ENCODE results near the gene TPCN2. TPM values are rescaled to one million over a fixed set of nuclear protein-coding genes. Genes with fewer than 3 reads are reported as not detected.

The TPCN2 gene
- polyA plus RNA-seq, 3 donors from 2014 or later: 4.8 to 7.0 (median 5.0) TPM

DNA sequence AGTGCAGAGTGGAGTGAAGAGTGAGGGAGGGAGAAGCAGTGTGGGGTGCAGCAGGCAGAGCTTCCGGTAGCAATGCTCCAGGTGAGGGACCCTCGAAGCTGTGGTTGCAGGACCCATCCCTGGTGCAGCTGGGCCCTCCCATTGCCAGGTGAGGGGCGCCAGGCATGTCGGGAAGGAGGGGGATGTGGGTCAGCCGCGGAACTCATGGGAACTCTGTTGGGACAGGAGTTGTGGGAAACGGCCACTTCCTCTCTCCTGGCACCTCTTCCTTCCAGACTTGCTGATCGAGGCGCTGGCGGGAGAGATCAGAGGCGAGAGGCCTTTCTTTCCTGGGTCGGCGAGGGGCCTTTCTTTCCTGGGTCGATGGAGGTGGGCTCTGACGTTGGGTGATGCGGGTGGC, 48.5 kb downstream of the TPCN2 start:
- H3K27me3 Mint-ChIP-seq (ENCODE audit: low read depth in 3 of 3): peaks cover 1 to 4% (median 3%) of the 10 kb centered on the region in 3 donors
- H3K27ac Mint-ChIP-seq: no peak overlapping the region
- no peak for DNase-seq
- no peaks in the 10 kb centered on the region for H3K9me3 Mint-ChIP-seq
- peaks cover 0 to 5% (median 4%) of the 10 kb centered on the region in 3 donors for H3K36me3 Mint-ChIP-seq
- H3K4me3 Mint-ChIP-seq: no peak overlapping the region
- no peaks in the 10 kb centered on the region for H3K4me1 Mint-ChIP-seq

DNA sequence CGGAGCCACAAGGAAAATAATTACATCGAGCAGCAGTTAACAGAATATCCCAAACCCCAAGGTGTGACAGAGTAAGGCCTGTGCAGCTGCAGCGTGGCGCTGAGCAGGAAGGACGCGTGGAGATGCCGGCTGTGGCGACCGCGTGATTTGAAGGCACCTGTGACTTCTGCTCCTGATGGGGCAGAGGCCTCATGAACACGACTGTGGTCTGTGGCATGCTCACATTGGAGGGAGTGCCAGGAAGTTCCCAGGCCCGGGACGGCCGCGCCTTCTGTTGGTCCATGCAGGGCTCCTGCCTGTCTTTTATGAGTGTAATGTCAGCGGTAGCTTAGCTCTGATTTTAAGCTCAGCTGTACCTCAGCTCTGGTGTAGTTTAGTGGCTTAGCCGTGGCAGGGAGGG, 50.4 kb downstream of the TPCN2 start:
- Mint-ChIP-seq H3K9me3 (no peaks in the 10 kb centered on the region), H3K27ac (no peak overlapping the region), H3K27me3 (ENCODE audit: low read depth in 3 of 3) (peaks cover 1 to 8% (median 5%) of the 10 kb centered on the region in 3 donors), H3K4me1 (no peaks in the 10 kb centered on the region), H3K36me3 (no peaks in the 10 kb centered on the region), H3K4me3 (no peak overlapping the region)
- no peak for DNase-seq

- peaks cover 0 to 8% (median 7%) of the 10 kb centered on the region in 3 donors for H3K27me3 Mint-ChIP-seq (ENCODE audit: low read depth in 3 of 3)
- no peak for DNase-seq
- no peaks in the 10 kb centered on the region for H3K36me3 Mint-ChIP-seq
- no peaks in the 10 kb centered on the region for H3K9me3 Mint-ChIP-seq
- no peak overlapping the region for H3K27ac Mint-ChIP-seq
- no peaks in the 10 kb centered on the region for H3K4me1 Mint-ChIP-seq
- no peak overlapping the region for H3K4me3 Mint-ChIP-seq
Measured at GRCh38 chr11:69100454-69101114, 51.9 kb downstream of the TPCN2 start.

DNA sequence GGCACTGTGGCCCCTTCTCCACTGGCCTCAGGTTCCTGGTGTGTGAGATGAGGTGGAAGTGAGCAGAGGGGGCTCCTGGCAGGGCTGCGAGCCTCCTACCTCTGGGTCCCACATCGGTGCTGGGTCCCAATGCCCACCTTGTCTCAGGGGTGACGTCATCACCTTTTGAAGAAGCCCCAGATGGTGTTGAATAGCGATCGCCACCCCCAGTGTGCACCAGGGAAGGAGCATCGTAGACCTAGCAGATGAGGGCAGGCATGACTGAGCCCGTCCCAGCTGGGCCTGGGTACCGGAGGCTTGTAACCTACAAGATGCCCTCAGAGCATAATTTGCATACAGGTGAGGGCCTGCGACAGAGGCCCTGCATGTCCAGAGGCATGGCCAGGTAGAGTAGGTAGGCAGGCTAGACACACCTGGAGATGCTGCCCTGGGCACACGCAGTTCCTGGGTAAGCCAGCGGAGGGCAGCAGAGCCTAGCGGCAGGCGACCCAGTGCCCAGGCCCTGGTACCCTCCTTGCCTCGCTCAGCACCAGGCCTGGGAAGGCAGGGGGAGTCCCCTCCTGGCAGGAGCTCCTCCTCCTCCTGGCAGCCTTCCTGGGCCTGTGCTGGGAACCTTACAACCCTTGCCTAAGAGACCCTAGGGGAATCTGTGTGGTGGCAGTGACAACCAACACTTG, 52.5 kb downstream of the TPCN2 start:
- peak; percentile 55 to 65 (median 57) for DNase-seq
- no peak overlapping the region for H3K27ac Mint-ChIP-seq
- H3K9me3 Mint-ChIP-seq: no peaks in the 10 kb centered on the region
- H3K27me3 Mint-ChIP-seq (ENCODE audit: low read depth in 3 of 3): peaks cover 0 to 8% (median 7%) of the 10 kb centered on the region in 3 donors
- H3K4me1 Mint-ChIP-seq: no peaks in the 10 kb centered on the region
- no peak overlapping the region for H3K4me3 Mint-ChIP-seq
- no peaks in the 10 kb centered on the region for H3K36me3 Mint-ChIP-seq

DNA sequence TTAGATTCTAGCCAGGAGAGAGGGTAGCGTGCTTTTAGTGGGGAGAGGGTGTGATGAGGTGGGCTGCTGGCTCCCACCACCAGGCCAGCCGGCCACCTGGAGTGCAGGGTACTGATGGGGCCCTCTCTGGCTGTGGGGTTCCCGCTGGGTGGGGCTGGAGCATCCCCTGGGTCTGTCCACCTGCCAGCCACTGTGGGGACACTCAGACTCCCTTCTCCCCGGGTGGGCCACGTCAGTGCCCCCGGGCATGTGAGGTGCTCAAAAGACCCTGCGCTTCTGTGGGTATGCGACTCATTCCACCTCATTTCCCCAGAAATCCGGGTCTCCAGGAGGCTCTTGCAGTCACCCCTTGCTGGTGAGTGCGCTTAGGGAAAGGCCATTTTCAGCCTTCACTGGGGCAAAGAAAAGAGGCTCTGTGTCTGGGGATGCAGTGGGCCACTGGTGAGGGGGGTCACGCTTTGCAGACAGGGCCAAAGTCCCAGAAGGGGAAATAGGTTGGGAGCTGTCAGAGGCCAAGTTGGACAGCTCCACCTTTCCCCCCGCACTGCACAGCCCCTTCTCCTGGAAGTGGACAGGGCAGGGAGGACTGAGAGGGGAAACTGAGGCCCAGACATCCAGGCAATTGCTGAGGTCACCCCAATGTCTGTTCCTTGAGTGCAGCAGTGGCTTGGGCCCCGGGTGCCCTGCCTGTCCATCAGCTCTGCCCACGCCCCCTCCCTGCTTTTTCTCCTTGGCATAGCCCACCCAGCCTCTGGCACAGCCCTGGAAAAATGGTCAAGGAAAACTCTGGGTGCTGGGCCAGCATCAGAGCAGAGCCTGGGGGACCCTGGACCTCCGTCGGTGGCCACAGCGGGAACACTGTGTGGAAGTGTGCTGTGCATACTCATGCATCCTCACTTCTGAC, 53.3 kb downstream of the TPCN2 start:
- H3K36me3 Mint-ChIP-seq: no peaks in the 10 kb centered on the region
- H3K9me3 Mint-ChIP-seq: no peaks in the 10 kb centered on the region
- DNase-seq: no peak
- no peak overlapping the region for H3K27ac Mint-ChIP-seq
- H3K27me3 Mint-ChIP-seq (ENCODE audit: low read depth in 3 of 3): peaks cover 0 to 8% (median 7%) of the 10 kb centered on the region in 3 donors
- H3K4me3 Mint-ChIP-seq: no peak overlapping the region
- H3K4me1 Mint-ChIP-seq: no peaks in the 10 kb centered on the region

DNA sequence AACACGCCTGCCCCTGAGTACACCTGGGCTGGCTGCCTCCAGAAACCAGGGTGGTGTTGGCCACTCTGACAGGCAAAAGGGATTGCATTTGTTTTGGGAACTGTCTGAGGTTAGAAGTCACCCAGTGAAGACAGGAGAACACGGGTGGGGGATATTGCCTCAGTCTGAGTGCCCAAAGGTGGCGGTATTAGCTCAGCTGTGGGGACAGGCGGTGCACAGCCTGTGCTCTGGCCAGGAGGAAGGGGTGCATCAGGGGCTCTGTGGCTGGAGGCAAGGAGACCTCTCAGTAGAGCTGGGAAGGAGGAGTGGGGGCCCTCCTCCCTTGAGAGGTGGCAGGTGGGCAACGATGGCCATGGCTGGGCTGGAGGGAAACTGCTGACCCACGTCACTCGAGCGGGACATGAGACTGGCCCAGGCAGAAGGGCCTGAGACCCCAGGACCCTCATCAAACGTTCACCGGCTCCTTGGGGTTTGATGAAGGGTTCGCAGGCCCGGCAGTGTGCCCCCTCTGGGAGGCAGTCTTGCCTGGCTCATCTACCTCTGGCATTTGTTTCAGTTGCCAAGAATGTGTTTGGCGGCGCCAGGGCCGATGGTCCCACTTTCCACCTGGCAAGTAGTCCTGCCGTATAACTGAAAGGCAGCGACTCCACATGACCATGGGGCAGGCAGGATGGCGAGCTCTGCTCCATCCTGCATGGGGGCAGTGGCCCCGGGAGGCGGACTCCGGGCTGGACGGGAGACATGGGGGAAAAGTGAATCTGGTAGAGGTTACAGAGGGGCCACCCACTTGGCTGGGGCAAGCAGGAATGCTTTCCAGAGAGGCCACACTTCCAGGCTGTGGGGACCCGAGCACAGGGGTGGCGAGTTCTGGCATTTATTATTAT, 54.2 kb downstream of the TPCN2 start:
- H3K4me3 Mint-ChIP-seq: no peak overlapping the region

GRCh38 chr11:69104212-69104855, 55.6 kb downstream of the TPCN2 start:
- no peak for DNase-seq
- H3K36me3 Mint-ChIP-seq: no peaks in the 10 kb centered on the region
- H3K4me1 Mint-ChIP-seq: no peaks in the 10 kb centered on the region
- peaks cover 0 to 4% (median 0%) of the 10 kb centered on the region in 6 donors for H3K9me3 Mint-ChIP-seq
- H3K27me3 Mint-ChIP-seq (ENCODE audit: low read depth in 3 of 3): peaks cover 0 to 8% (median 4%) of the 10 kb centered on the region in 3 donors
- no peak overlapping the region for H3K27ac Mint-ChIP-seq
- H3K4me3 Mint-ChIP-seq: no peak overlapping the region

More for the DNA sequence above, 54.2 kb downstream of the TPCN2 start:
- no peaks in the 10 kb centered on the region for H3K4me1 Mint-ChIP-seq
- peaks cover 0 to 4% (median 0%) of the 10 kb centered on the region in 6 donors for H3K9me3 Mint-ChIP-seq
- peaks cover 0 to 8% (median 7%) of the 10 kb centered on the region in 3 donors for H3K27me3 Mint-ChIP-seq (ENCODE audit: low read depth in 3 of 3)
- no peaks in the 10 kb centered on the region for H3K36me3 Mint-ChIP-seq
- no peak overlapping the region for H3K27ac Mint-ChIP-seq
- no peak for DNase-seq

GRCh38 chr11:69104856-69105395, 56.2 kb downstream of the TPCN2 start:
- no peak for DNase-seq
- Mint-ChIP-seq H3K4me3 (no peak overlapping the region), H3K27ac (no peak overlapping the region), H3K4me1 (no peaks in the 10 kb centered on the region), H3K27me3 (ENCODE audit: low read depth in 3 of 3) (peaks cover 0 to 8% (median 4%) of the 10 kb centered on the region in 3 donors), H3K36me3 (no peaks in the 10 kb centered on the region), H3K9me3 (peaks cover 0 to 4% (median 0%) of the 10 kb centered on the region in 6 donors)

DNA sequence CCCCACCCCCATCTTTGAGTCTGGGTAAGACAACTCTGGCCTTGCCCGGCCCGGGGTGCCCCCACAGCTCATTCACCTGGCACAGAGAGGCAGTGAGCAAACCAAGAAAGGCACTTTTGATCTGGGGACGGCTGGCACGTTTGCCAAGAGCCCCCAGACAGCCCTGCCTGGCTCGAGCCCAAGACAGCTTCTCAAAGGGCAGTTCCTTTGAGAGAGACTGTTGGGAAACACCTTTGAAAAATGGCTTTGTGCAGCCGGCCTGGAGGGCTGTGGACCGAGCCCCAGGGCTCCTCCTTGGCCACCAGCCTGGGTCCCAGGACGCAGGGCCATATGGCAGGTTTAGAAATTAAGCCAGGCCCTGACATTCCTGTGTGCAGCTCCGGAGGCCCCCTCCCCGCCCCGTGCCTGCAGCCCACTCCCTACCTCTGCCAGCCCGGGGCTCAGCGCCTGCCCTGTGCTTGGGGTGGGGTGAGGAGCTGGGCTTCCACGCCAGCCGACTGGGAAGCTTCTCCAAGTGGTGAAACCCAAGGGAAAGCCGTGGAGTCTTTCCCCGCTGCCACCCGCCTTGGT, 56.8 kb downstream of the TPCN2 start:
- DNase-seq: no peak
- no peaks in the 10 kb centered on the region for H3K36me3 Mint-ChIP-seq
- no peaks in the 10 kb centered on the region for H3K4me1 Mint-ChIP-seq
- H3K9me3 Mint-ChIP-seq: peaks cover 0 to 4% (median 0%) of the 10 kb centered on the region in 6 donors
- no peak overlapping the region for H3K4me3 Mint-ChIP-seq
- no peak overlapping the region for H3K27ac Mint-ChIP-seq
- H3K27me3 Mint-ChIP-seq (ENCODE audit: low read depth in 3 of 3): peaks cover 0 to 8% (median 4%) of the 10 kb centered on the region in 3 donors

- peaks cover 0 to 8% (median 4%) of the 10 kb centered on the region in 3 donors for H3K27me3 Mint-ChIP-seq (ENCODE audit: low read depth in 3 of 3)
- H3K4me3 Mint-ChIP-seq: no peak overlapping the region
- H3K9me3 Mint-ChIP-seq: peaks cover 0 to 4% (median 0%) of the 10 kb centered on the region in 6 donors
- H3K4me1 Mint-ChIP-seq: no peaks in the 10 kb centered on the region
- no peak overlapping the region for H3K27ac Mint-ChIP-seq
- DNase-seq: no peak
- no peaks in the 10 kb centered on the region for H3K36me3 Mint-ChIP-seq
Measured at GRCh38 chr11:69106031-69106811, 57.5 kb downstream of the TPCN2 start.

DNA sequence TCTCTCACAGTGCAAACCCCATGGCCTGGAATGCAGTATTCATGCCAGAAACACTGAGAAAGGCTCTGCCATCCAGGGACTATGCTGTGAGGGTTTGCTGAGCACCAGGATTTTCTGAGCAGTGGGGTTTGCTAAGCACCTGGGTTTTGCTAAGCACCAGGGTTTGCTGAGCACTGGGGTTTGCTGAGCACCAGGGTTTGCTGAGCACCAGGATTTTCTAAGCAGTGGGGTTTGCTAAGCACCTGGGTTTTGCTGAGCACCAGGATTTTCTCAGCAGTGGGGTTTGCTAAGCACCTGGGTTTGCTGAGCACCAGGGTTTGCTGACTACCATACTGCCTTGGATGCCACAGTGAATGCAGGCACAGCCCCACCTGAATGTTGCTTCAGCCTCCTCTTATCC, 58.7 kb downstream of the TPCN2 start:
- no peaks in the 10 kb centered on the region for H3K4me1 Mint-ChIP-seq
- no peak overlapping the region for H3K4me3 Mint-ChIP-seq

DNA sequence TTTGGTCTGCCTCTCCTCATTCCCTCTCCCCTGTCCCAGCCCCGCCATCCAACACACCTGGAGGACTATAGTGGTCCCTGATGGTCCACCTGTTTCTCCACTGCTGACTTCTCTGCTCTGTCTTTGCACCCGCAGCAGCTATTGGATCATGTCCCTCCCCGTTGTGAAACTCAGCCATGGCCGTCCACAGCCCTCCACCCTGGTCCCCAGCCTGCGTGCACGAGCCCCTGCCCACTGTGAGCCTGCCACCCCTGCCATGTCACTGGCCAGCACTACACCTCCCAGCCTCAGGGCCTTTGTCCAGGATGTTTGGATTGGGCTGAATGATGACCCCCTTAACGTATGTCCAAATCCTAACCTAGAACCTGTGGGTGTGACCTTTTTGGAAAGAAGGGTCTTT, 59.3 kb downstream of the TPCN2 start:
- peaks cover 0 to 4% (median 0%) of the 10 kb centered on the region in 6 donors for H3K9me3 Mint-ChIP-seq
- no peak for DNase-seq
- H3K27ac Mint-ChIP-seq: no peak overlapping the region
- no peaks in the 10 kb centered on the region for H3K4me1 Mint-ChIP-seq
- no peak overlapping the region for H3K4me3 Mint-ChIP-seq
- H3K27me3 Mint-ChIP-seq (ENCODE audit: low read depth in 3 of 3): peaks cover 0 to 4% (median 2%) of the 10 kb centered on the region in 3 donors
- no peaks in the 10 kb centered on the region for H3K36me3 Mint-ChIP-seq

More for the DNA sequence above, 58.7 kb downstream of the TPCN2 start:
- peaks cover 0 to 4% (median 0%) of the 10 kb centered on the region in 6 donors for H3K9me3 Mint-ChIP-seq
- no peaks in the 10 kb centered on the region for H3K36me3 Mint-ChIP-seq
- no peak overlapping the region for H3K27ac Mint-ChIP-seq
- DNase-seq: no peak
- H3K27me3 Mint-ChIP-seq (ENCODE audit: low read depth in 3 of 3): peaks cover 0 to 4% (median 4%) of the 10 kb centered on the region in 3 donors

All from immature natural killer cell (primary cell).